MV-4-11 (cell line): Measurements from ENCODE around the gene GINS1.

Experiments
- DNase-seq: peaks from one replicate; lab custom pipeline; 2025; lab: John Stamatoyannopoulos, UW

The GINS1 gene

GRCh38 chr20:25494506-25495188 lies 87.2 kb downstream of the GINS1 start:
- DNase-seq = no peak

- DNase-seq = no peak
Observed at GRCh38 chr20:25495189-25495824, 87.8 kb downstream of the GINS1 start.

DNA sequence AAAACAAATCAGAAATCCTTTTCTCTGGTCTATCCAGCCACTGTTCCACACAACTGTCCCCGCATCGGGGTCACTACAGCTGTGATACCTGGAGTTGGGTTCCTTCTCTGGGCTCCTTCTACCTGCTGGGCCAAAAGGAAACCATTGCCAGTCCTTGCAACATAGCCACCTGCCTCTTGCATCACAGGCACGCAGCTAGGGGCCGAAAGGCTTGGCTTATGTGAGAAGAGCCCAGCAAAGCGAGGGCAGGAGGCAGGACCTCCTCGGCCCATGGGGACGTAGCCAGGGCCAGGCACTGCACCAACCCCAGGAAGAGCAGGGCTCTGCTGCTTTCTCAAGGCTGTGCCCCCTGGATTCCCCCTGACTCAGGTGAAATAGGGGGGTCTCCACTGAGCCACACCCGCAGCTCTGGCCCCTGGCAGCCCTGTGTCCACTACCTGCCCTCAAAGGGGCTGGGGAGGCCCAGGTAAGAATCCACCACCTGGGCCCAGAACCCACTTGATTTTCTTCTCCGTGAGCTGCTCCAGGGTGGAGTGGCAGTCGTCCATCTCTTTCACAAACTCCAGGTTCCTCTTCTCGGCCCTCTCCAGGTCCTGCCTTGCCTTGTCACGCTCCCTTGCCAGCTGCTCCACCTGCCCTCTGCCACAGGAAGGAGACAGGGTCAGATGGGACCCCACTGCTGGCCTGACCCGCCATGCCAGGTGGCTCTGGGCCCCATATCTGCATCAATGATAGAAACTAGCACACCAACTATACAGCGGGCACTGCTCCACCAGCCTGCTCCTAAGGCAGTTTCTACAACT lies 88.9 kb downstream of the GINS1 start:
- DNase-seq = no peak

DNA sequence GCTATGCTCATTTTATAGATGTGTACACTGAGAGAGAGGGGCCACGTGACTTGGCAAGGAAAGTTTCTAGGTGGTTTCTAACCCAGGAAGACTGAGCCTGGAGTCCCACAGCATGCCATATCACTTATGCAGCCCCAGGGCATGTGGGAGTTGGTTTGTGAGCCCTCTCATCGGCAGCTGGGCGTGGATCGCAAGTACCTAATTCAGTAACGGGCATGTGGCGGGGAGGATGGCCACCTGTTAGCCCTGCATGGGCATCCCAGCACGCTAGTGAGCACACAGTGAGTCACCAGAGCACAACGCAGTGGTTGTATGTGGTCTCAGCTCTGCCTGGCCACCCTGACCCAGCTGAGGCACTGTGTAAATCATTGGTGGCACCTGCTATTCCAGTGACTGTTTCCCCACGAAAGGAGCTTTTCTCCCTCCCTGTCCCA lies 89.5 kb downstream of the GINS1 start:
- DNase-seq = peak; percentile 24

DNA sequence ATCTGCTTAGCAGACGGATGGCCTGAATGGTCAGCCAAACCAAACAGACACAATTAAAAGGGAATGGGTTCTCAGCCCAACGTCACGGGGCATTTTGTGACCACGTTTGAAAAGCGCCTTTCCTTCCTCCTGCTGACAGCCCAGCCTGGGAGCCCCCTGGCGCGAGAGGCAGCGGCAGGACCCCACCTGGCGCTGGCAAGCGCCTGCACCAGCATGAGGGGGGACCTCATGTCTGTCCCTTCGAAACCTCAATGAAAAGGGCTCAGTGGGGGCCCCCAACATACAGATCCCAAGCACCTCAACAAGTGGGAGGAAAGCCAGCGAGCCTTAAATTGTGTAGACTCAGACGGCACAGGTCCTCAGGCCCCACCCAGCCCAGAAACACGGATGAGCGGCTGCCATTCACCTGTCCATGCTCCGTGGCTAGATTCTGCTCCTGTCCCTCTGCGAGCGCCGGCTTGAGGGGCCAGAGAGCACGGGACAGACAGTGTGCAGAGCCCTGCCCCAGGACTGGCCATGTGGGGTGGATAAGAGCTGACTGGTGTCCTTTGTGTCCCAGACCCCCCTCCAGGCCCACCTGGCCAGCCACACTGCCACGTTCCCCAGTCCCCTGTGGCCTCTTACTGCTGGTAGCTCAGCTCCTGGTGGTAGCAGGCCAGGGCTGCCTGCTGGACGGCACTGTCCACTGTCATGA lies 90.3 kb downstream of the GINS1 start:
- no peak for DNase-seq
